Gastroesophageal sphincter (tissue), 4 donors: Measurements from ENCODE around the gene TAGLN3. TPM values are rescaled to one million over a fixed set of nuclear protein-coding genes. Genes with fewer than 3 reads are reported as not detected.
A peak's percentile ranks its signal among the peaks of the same experiment; 100 is the strongest.

Experiments used
- ATAC-seq: fragments of 150-250 bp; one replicate; pipeline ENCODE4 v1.9.1; 2016; ENCODE audit warnings: mild to moderate bottlenecking, moderate library complexity
- H3K27ac ChIP-seq, 4 donors: fragments of 200-600 bp; sonication (generic) in 3 of 4; 1 replicate in 3 of 4; 2 replicates in 1 of 4; pipeline ENCODE4 v1.5.1; 2016 to 2019
- H3K27me3 ChIP-seq: fragments of 200-600 bp; sonication (generic); one replicate; pipeline ENCODE4 v1.5.1; 2019
- H3K36me3 ChIP-seq, 2 donors: fragments of 200-600 bp; sonication (generic); one replicate each; pipeline ENCODE4 v1.5.1; 2019; ENCODE audit warnings: control low read depth in 1 of 2
- H3K4me1 ChIP-seq, 3 donors: fragments of 200-600 bp; sonication (generic); 1 replicate in 2 of 3; 2 replicates in 1 of 3; pipeline ENCODE4 v1.5.1; 2016 to 2019; ENCODE audit warnings: control low read depth in 2 of 3
- H3K4me3 ChIP-seq, 2 donors: fragments of 200-600 bp; sonication (generic); one replicate each; pipeline ENCODE4 v1.5.1; 2019; ENCODE audit warnings: mild to moderate bottlenecking in 1 of 2, moderate library complexity in 1 of 2
- H3K9me3 ChIP-seq, 3 donors: fragments of 200-600 bp; sonication (generic); one replicate each; pipeline ENCODE4 v1.5.1; 2017 to 2019; ENCODE audit warnings: control low read depth in 2 of 3
- CTCF ChIP-seq, 4 experiments: fragments of 200-600 bp in 2 of 4; fragments of 450-650 bp in 2 of 4; sonication (generic) in 1 of 4; IDR thresholded peaks; one replicate each; pipeline ENCODE4 v1.5.1; 2017 to 2019; ENCODE audit warnings: antibody characterized with exemption in 4 of 4, mild to moderate bottlenecking in 2 of 4, moderate library complexity in 2 of 4
- EP300 ChIP-seq: sonication (generic); formaldehyde crosslinking; IDR thresholded peaks from one replicate; pipeline ENCODE4 v1.6.1; 2017; ENCODE audit warnings: antibody characterized with exemption, mild to moderate bottlenecking
- POLR2A ChIP-seq, 2 donors: fragments of 450-650 bp; IDR thresholded peaks; one replicate each; pipeline ENCODE4 v1.6.1; 2017; ENCODE audit warnings: antibody characterized with exemption in 2 of 2, mild to moderate bottlenecking in 2 of 2, moderate library complexity in 1 of 2
- POLR2AphosphoS5 ChIP-seq: sonication (generic); formaldehyde crosslinking; IDR thresholded peaks from one replicate; pipeline ENCODE4 v1.6.1; 2017; ENCODE audit warnings: antibody characterized with exemption
- WGBS, 2 donors: methylation state at CpG; one replicate each; pipeline ENCODE4 v1.1.5; 2018; ENCODE audit warnings: low coverage in 1 of 2; 5-methylcytosine and 5-hydroxymethylcytosine counted together
- total RNA-seq, 4 donors: library from RNA; depleted of rRNA; stranded (reverse); fragments of >200 nt; gene quantifications; one replicate each; pipeline ENCODE4 v1.1.0, GENCODE V29; 2016

TAGLN3 gene
- total RNA-seq, 4 donors from 2014 or later: 1.1 to 2.7 (median 1.5) TPM; not detected in 1

GRCh38 chr3:111956995-111957734, 41.6 kb upstream of the TAGLN3 start:
- no peak overlapping the region for H3K27ac ChIP-seq
- no peaks in the 10 kb centered on the region for H3K4me1 ChIP-seq
- no peaks in the 10 kb centered on the region for H3K9me3 ChIP-seq
- H3K36me3 ChIP-seq: peaks cover 0 to 47% of the 10 kb centered on the region in 2 donors
- H3K27me3 ChIP-seq: no peaks in the 10 kb centered on the region
- TF ChIP-seq CTCF (IDR thresholded peaks at IDR 0.05) (no peak), POLR2AphosphoS5 (no peak), POLR2A (IDR thresholded peaks at IDR 0.05) (no peak), EP300 (no peak)
- H3K4me3 ChIP-seq: no peak overlapping the region
- 62 to 71% methylated on average over 4 of the region's 4 CpGs for WGBS, 2 donors
- ATAC-seq: no peak

GRCh38 chr3:111961461-111962164, 37.1 kb upstream of the TAGLN3 start:
- H3K4me1 ChIP-seq: peaks cover 0 to 2% (median 0%) of the 10 kb centered on the region in 3 donors
- no peak for ATAC-seq
- H3K4me3 ChIP-seq: no peak overlapping the region
- WGBS, 2 donors: 59 to 60% methylated on average over 3 of the region's 3 CpGs
- H3K27me3 ChIP-seq: no peaks in the 10 kb centered on the region
- H3K36me3 ChIP-seq: peaks cover 0 to 50% of the 10 kb centered on the region in 2 donors
- H3K9me3 ChIP-seq: no peaks in the 10 kb centered on the region
- no peak for TF ChIP-seq EP300
- no peak for TF ChIP-seq CTCF (IDR thresholded peaks at IDR 0.05)
- no peak for TF ChIP-seq POLR2A (IDR thresholded peaks at IDR 0.05)
- TF ChIP-seq POLR2AphosphoS5: no peak
- no peak overlapping the region for H3K27ac ChIP-seq

GRCh38 chr3:111963424-111963823, 35.3 kb upstream of the TAGLN3 start:
- peaks cover 0 to 47% of the 10 kb centered on the region in 2 donors for H3K36me3 ChIP-seq
- no peak overlapping the region for H3K27ac ChIP-seq
- no peak for ATAC-seq
- TF ChIP-seq POLR2A (IDR thresholded peaks at IDR 0.05): no peak
- H3K9me3 ChIP-seq: no peaks in the 10 kb centered on the region
- peaks cover 5 to 20% (median 10%) of the 10 kb centered on the region in 3 donors for H3K4me1 ChIP-seq
- H3K4me3 ChIP-seq: no peak overlapping the region
- 55 to 80% methylated on average over 1 of the region's 1 CpG for WGBS, 2 donors
- H3K27me3 ChIP-seq: no peaks in the 10 kb centered on the region

GRCh38 chr3:111965484-111965883, 33.2 kb upstream of the TAGLN3 start:
- Histone ChIP-seq H3K9me3 (no peaks in the 10 kb centered on the region), H3K27me3 (no peaks in the 10 kb centered on the region), H3K4me3 (no peak overlapping the region), H3K4me1 (peaks cover 5 to 31% (median 14%) of the 10 kb centered on the region in 3 donors), H3K36me3 (peaks cover 0 to 45% of the 10 kb centered on the region in 2 donors), H3K27ac (peak overlapping the region in 1 of 4 donors; percentile 15)
- no peak for ATAC-seq
- no peak for TF ChIP-seq POLR2AphosphoS5
- no peak for TF ChIP-seq CTCF (IDR thresholded peaks at IDR 0.05)
- no peak for TF ChIP-seq POLR2A (IDR thresholded peaks at IDR 0.05)
- TF ChIP-seq EP300: no peak
- 70 to 82% methylated on average over 2 of the region's 2 CpGs for whole genome bisulfite sequencing, 2 donors

GRCh38 chr3:111967068-111967467, 31.7 kb upstream of the TAGLN3 start:
- no peak overlapping the region for H3K4me3 ChIP-seq
- no peak for ATAC-seq

More at GRCh38 chr3:111967068-111967467, 31.7 kb upstream of the TAGLN3 start:
- H3K9me3 ChIP-seq: no peaks in the 10 kb centered on the region
- no peaks in the 10 kb centered on the region for H3K27me3 ChIP-seq
- H3K4me1 ChIP-seq: peaks cover 5 to 31% (median 14%) of the 10 kb centered on the region in 3 donors
- H3K36me3 ChIP-seq: peaks cover 0 to 51% of the 10 kb centered on the region in 2 donors
- WGBS, 2 donors: 13 to 19% methylated on average over 2 to 3 of the region's 3 CpGs
- peak overlapping the region; percentile 23 to 57 (median 50) for H3K27ac ChIP-seq
- TF ChIP-seq EP300 (no peak), CTCF (IDR thresholded peaks at IDR 0.05) (no peak), POLR2AphosphoS5 (no peak), POLR2A (IDR thresholded peaks at IDR 0.05) (no peak)
